IgD-negative memory B cell (primary cell): ENCODE data around the gene PSMD1. TPM values are rescaled to one million over a fixed set of nuclear protein-coding genes. Genes with fewer than 3 reads are reported as not detected.

ENCODE experiments used
- H3K27ac Mint-ChIP-seq, 3 donors: one replicate each; pipeline ENCODE4 v1.8.0; 2020 to 2022; ENCODE audit warnings: mild to moderate bottlenecking in 3 of 3, mixed read lengths in 3 of 3, moderate library complexity in 1 of 3
- H3K27me3 Mint-ChIP-seq: one replicate; pipeline ENCODE4 v1.8.0; 2021; ENCODE audit warnings: mixed read lengths
- H3K36me3 Mint-ChIP-seq: one replicate; pipeline ENCODE4 v1.8.0; 2020; ENCODE audit warnings: mild to moderate bottlenecking, mixed read lengths
- H3K4me1 Mint-ChIP-seq, 3 donors: one replicate each; pipeline ENCODE4 v1.8.0; 2020 to 2022; ENCODE audit warnings: mixed read lengths in 3 of 3, mild to moderate bottlenecking in 1 of 3
- H3K4me3 Mint-ChIP-seq, 4 donors: one replicate each; pipeline ENCODE4 v1.8.0; 2020 to 2022; ENCODE audit warnings: mild to moderate bottlenecking in 4 of 4, mixed read lengths in 4 of 4, moderate library complexity in 3 of 4
- H3K9me3 Mint-ChIP-seq, 3 donors: one replicate each; pipeline ENCODE4 v1.8.0; 2020 to 2021; ENCODE audit warnings: mixed read lengths in 3 of 3, mild to moderate bottlenecking in 1 of 3
- polyA plus RNA-seq: library from polyadenylated mRNA; unstranded; fragments of 300-500 nt; fragmentation: Illumina TruSeq; gene quantifications from one replicate; pipeline ENCODE4 v1.2.3, GENCODE V29; 2021

PSMD1 gene
- polyA plus RNA-seq, 1 donor from 2014 or later: 38.3 TPM

- H3K27ac Mint-ChIP-seq: no peak overlapping the region
- peaks cover 0 to 2% (median 1%) of the 10 kb centered on the region in 3 donors for H3K4me1 Mint-ChIP-seq
- H3K9me3 Mint-ChIP-seq: peaks cover 4 to 19% (median 5%) of the 10 kb centered on the region in 3 donors
- peaks cover 37% of the 10 kb centered on the region for H3K36me3 Mint-ChIP-seq
- H3K27me3 Mint-ChIP-seq: no peaks in the 10 kb centered on the region
- peak overlapping the region in 1 of 4 donors; percentile 75 for H3K4me3 Mint-ChIP-seq
These were observed 44.3 kb downstream of the PSMD1 start for GRCh38 chr2:231100990-231101389.

- no peaks in the 10 kb centered on the region for H3K27me3 Mint-ChIP-seq
- H3K9me3 Mint-ChIP-seq: peaks cover 4 to 15% (median 5%) of the 10 kb centered on the region in 3 donors
- no peak overlapping the region for H3K4me3 Mint-ChIP-seq
- peaks cover 24% of the 10 kb centered on the region for H3K36me3 Mint-ChIP-seq
- no peak overlapping the region for H3K27ac Mint-ChIP-seq
- peaks cover 0 to 2% (median 1%) of the 10 kb centered on the region in 3 donors for H3K4me1 Mint-ChIP-seq
These were observed 46.1 kb downstream of the PSMD1 start for GRCh38 chr2:231102772-231103171.

GRCh38 chr2:231104115-231104713, 47.5 kb downstream of the PSMD1 start:
- peaks cover 0 to 2% (median 1%) of the 10 kb centered on the region in 3 donors for H3K4me1 Mint-ChIP-seq
- peaks cover 0 to 7% (median 2%) of the 10 kb centered on the region in 3 donors for H3K9me3 Mint-ChIP-seq
- no peak overlapping the region for H3K4me3 Mint-ChIP-seq
- H3K27ac Mint-ChIP-seq: no peak overlapping the region
- peaks cover 19% of the 10 kb centered on the region for H3K36me3 Mint-ChIP-seq
- no peaks in the 10 kb centered on the region for H3K27me3 Mint-ChIP-seq

- H3K4me1 Mint-ChIP-seq: peaks cover 0 to 3% (median 3%) of the 10 kb centered on the region in 3 donors
- H3K4me3 Mint-ChIP-seq: no peak overlapping the region
- H3K36me3 Mint-ChIP-seq: peaks cover 8% of the 10 kb centered on the region
- H3K9me3 Mint-ChIP-seq: no peaks in the 10 kb centered on the region
- H3K27me3 Mint-ChIP-seq: no peaks in the 10 kb centered on the region
- H3K27ac Mint-ChIP-seq: peak overlapping the region in 1 of 3 donors; percentile 42
These were observed 53.9 kb downstream of the PSMD1 start for GRCh38 chr2:231110551-231110950.

- no peak overlapping the region for H3K4me3 Mint-ChIP-seq
- peaks cover 0 to 5% (median 3%) of the 10 kb centered on the region in 3 donors for H3K4me1 Mint-ChIP-seq
- H3K9me3 Mint-ChIP-seq: no peaks in the 10 kb centered on the region
- no peak overlapping the region for H3K27ac Mint-ChIP-seq
- peaks cover 8% of the 10 kb centered on the region for H3K36me3 Mint-ChIP-seq
- no peaks in the 10 kb centered on the region for H3K27me3 Mint-ChIP-seq
These were observed 55.3 kb downstream of the PSMD1 start for GRCh38 chr2:231111987-231112386.

- no peak overlapping the region for H3K27ac Mint-ChIP-seq
- H3K4me3 Mint-ChIP-seq: no peak overlapping the region
- H3K27me3 Mint-ChIP-seq: no peaks in the 10 kb centered on the region
- no peaks in the 10 kb centered on the region for H3K9me3 Mint-ChIP-seq
- H3K4me1 Mint-ChIP-seq: peaks cover 0 to 5% (median 3%) of the 10 kb centered on the region in 3 donors
- peaks cover 6% of the 10 kb centered on the region for H3K36me3 Mint-ChIP-seq
These were observed 56.8 kb downstream of the PSMD1 start for GRCh38 chr2:231113489-231113888.

GRCh38 chr2:231115651-231116050, 59.0 kb downstream of the PSMD1 start:
- Mint-ChIP-seq H3K27me3 (no peaks in the 10 kb centered on the region), H3K4me3 (no peak overlapping the region), H3K36me3 (peaks cover 2% of the 10 kb centered on the region), H3K27ac (no peak overlapping the region), H3K9me3 (no peaks in the 10 kb centered on the region), H3K4me1 (peaks cover 0 to 5% (median 3%) of the 10 kb centered on the region in 3 donors)

- Mint-ChIP-seq H3K4me1 (peaks cover 0 to 5% (median 3%) of the 10 kb centered on the region in 3 donors), H3K4me3 (no peak overlapping the region), H3K27me3 (no peaks in the 10 kb centered on the region), H3K9me3 (no peaks in the 10 kb centered on the region), H3K36me3 (no peaks in the 10 kb centered on the region), H3K27ac (no peak overlapping the region)
These were observed 60.5 kb downstream of the PSMD1 start for GRCh38 chr2:231117148-231117547.

GRCh38 chr2:231117922-231118613, 61.4 kb downstream of the PSMD1 start:
- peaks cover 0 to 5% (median 3%) of the 10 kb centered on the region in 3 donors for H3K4me1 Mint-ChIP-seq
- no peaks in the 10 kb centered on the region for H3K9me3 Mint-ChIP-seq
- H3K27me3 Mint-ChIP-seq: no peaks in the 10 kb centered on the region
- H3K4me3 Mint-ChIP-seq: no peak overlapping the region
- H3K27ac Mint-ChIP-seq: no peak overlapping the region
- H3K36me3 Mint-ChIP-seq: no peaks in the 10 kb centered on the region

GRCh38 chr2:231118614-231118942, 61.9 kb downstream of the PSMD1 start:
- Mint-ChIP-seq H3K4me3 (no peak overlapping the region), H3K36me3 (no peaks in the 10 kb centered on the region), H3K27ac (no peak overlapping the region), H3K9me3 (no peaks in the 10 kb centered on the region), H3K27me3 (no peaks in the 10 kb centered on the region), H3K4me1 (peaks cover 0 to 5% (median 3%) of the 10 kb centered on the region in 3 donors)

GRCh38 chr2:231123362-231123898, 66.8 kb downstream of the PSMD1 start:
- H3K9me3 Mint-ChIP-seq: no peaks in the 10 kb centered on the region
- H3K27me3 Mint-ChIP-seq: no peaks in the 10 kb centered on the region
- H3K4me3 Mint-ChIP-seq: no peak overlapping the region
- H3K4me1 Mint-ChIP-seq: peaks cover 0 to 2% (median 0%) of the 10 kb centered on the region in 3 donors
- no peak overlapping the region for H3K27ac Mint-ChIP-seq
- peaks cover 2% of the 10 kb centered on the region for H3K36me3 Mint-ChIP-seq

GRCh38 chr2:231124838-231125568, 68.3 kb downstream of the PSMD1 start, which contains the start of gene HTR2B:
Gene HTR2B, minus strand, starts transcription at chr2:231125042. Its CDS starts 1,278 bp downstream, at chr2:231123764.
- H3K9me3 Mint-ChIP-seq: no peaks in the 10 kb centered on the region
- H3K27me3 Mint-ChIP-seq: no peaks in the 10 kb centered on the region
- H3K4me3 Mint-ChIP-seq: no peak within 1 kb of the TSS
- H3K36me3 Mint-ChIP-seq: peaks cover 3% of the 10 kb centered on the region
- H3K4me1 Mint-ChIP-seq: peaks cover 0 to 2% (median 0%) of the 10 kb centered on the region in 3 donors
- no peak within 1 kb of the TSS for H3K27ac Mint-ChIP-seq

- no peaks in the 10 kb centered on the region for H3K27me3 Mint-ChIP-seq
- H3K27ac Mint-ChIP-seq: no peak overlapping the region
- H3K9me3 Mint-ChIP-seq: no peaks in the 10 kb centered on the region
- H3K4me1 Mint-ChIP-seq: peaks cover 0 to 2% (median 0%) of the 10 kb centered on the region in 3 donors
- peaks cover 3% of the 10 kb centered on the region for H3K36me3 Mint-ChIP-seq
- H3K4me3 Mint-ChIP-seq: no peak overlapping the region
These were observed 69.5 kb downstream of the PSMD1 start for GRCh38 chr2:231126123-231126522.

GRCh38 chr2:231127480-231127879, 70.8 kb downstream of the PSMD1 start:
- Mint-ChIP-seq H3K9me3 (no peaks in the 10 kb centered on the region), H3K4me1 (peaks cover 0 to 2% (median 1%) of the 10 kb centered on the region in 3 donors), H3K27me3 (no peaks in the 10 kb centered on the region), H3K27ac (no peak overlapping the region), H3K36me3 (peaks cover 3% of the 10 kb centered on the region), H3K4me3 (no peak overlapping the region)

- peaks cover 0 to 6% (median 5%) of the 10 kb centered on the region in 3 donors for H3K4me1 Mint-ChIP-seq
- H3K27ac Mint-ChIP-seq: no peak overlapping the region
- no peak overlapping the region for H3K4me3 Mint-ChIP-seq
- H3K36me3 Mint-ChIP-seq: peaks cover 3% of the 10 kb centered on the region
- H3K9me3 Mint-ChIP-seq: no peaks in the 10 kb centered on the region
- H3K27me3 Mint-ChIP-seq: no peaks in the 10 kb centered on the region
These were observed 71.3 kb downstream of the PSMD1 start for GRCh38 chr2:231127936-231128335.
